DMS53 (cell line): Measurements from ENCODE around the gene SFT2D1.

Source experiments
- DNase-seq: peaks from one replicate; lab custom pipeline; 2025; lab: John Stamatoyannopoulos, UW

SFT2D1 gene

DNA sequence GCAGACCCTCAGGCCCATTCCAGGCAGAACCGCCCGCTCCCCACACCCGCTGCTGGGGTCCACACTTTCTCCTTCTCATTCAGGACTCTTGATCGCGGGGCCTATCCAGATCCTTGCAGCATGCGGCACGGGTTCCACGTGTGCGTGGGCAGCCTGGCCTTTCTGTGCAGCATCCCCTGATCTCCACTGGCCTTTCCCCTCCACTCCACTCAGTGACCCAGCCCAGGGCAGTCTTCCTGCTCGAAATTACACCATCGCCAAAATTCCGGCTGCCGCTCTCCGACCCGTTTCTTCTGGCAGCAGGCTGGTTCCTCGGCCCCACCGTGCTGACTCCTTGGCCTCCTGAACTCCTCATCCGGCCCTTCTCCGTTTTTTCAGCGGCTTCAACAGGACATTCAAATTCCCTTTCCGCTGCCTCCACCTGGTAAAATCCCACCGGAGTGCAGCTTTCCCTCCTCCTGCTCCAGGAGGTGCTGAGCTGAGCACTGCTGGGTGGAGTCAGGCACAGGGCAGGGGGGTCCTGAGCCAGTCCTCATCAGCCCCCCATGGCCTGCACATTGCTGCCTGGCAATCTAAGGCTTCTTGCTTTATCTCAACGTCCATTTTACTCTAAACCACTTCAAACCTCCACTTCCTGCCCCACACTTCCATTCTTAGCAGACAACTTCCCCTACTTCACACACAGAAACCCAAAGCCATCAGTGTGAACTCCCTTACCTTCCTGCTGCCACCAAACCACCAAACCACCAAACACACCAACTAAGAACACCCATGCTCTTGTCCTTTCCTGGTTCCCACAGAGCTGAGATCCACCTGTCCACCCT, 9.0 kb downstream of the SFT2D1 start:
- no peak for DNase-seq

DNA sequence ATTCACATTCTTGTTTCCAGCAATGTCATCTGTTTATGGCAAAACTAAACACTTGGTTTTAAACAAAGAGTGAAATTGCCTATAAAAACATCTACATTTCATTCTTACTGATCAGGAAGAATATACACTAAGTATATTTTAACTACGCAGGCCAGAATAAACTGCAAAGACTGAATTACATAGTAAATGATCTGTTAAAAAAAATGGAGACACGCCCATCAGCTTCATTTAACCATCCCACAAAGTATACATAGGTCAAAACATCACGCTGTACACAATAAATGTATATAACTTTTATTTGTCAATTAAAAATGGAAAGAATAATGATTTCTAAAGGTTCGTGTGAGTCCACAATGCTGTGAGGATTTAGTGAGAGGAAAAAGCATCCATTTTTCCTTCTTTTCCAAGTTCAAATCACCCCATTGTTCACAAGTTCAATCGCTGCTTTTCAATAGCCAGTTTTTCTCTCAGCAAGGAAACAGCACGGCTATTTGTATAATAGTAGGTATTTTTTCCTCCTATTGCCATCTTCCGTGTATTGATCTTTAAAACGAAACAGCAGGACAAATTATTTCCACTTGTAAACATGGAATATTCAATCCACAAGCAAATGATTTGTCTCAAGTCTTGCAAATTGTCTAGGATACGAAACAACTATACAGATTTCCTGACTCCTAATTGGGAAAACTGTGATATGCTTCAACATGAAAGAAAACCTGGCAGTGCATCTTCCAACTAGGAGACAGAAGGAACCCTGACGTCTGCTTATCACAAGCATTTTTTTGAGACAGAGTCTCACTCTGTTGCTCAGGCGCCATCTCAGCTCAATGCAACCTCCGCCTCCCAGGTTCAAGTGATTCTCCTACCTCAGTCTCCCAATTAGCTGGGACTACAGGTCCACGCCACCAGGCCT, 10.6 kb downstream of the SFT2D1 start:
- DNase-seq: no peak

DNA sequence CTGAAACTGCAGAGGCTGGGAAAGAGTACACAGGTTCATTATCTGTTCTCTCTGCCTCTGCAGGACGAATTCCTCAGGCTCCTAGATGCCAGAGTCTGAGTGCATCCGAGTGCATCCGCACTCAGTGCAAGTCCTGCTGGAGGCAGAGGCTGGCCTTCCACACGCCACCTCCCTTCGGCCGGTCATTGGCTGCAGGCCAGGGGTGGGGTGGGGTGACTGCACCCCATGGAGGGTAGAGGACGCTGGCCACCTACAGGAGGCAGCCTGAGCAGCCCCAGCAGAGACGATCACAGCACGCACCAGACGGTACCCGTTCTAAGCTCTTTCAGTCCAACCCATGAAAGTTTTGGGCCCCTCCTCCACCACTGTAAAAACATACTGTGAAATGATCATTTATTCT, 11.7 kb downstream of the SFT2D1 start:
- DNase-seq: no peak

DNA sequence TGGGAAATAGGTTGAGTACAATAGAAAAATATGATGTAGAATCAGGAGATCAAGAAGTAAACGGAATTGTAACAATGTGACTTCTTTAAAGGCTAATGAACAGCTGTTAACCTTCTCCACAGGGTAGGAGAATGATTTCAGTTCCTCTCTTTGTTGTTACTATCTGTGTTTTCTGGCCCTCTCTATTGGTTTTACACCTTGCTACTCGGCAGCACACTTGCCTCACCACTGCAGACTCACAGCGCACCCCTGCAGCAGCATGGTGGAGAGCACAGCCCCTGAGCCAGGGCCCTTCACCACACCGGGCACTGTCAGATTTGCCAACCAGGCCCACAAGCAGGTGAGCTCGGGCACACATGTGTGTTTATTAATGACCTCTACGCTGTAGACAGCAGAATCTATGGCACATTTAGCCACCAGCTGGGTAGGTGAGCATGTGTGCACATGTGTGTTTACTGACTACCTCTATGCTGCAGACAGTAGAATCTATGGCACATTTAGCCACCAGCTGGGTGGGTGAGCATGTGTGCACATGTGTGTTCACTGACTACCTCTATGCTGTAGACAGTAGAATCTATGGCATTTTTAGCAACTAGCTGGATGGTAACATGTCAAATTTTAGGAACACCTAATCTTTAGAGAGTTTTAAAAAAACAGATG, 16.8 kb downstream of the SFT2D1 start:
- no peak for DNase-seq

GRCh38 chr6:166323395-166323794, 18.9 kb downstream of the SFT2D1 start:
- no peak for DNase-seq

DNA sequence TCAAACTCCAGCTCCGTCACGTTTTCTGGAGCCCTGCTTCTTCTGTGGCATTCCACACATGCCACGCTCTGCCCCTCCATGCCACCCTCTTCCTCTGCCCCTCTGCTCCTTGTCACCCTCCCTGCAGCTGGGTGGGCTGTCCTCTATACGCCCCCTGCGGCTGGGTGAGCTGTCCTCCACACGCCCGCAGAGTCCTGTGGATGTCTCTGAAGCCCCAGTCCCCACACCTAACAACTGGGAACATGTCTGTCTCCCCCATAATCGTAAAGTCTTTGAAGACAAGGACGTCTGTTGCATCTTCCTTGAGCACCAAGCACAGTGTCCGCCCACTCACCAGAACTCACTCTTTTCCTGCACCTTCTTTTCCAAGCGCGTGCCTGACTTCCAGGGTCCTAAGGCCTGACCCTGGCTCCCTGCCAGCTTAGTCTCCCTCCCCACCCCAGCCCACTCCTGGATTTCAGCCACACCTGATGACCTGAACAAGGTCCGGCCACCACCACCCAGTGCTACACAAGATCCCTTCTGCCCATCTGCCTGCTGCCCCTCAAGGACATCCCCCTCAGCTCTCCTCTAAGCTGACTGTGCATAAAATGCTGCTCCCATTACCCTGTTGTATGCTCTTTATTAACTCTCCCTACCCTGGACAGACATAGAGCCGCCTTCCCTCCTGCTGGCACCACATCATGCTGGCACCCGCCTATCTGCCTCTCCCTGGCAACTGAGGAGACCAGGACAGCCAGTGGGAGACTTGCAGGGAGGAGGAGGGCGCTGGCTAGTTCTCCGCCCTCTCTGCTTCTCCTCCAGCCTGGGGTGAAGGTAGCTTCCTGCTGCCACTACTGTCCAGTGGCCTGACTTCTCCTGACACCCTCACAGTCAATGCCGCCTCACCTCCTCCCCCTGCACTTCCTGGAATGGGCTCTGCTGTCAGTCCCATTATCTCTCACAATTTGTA, 23.4 kb downstream of the SFT2D1 start:
- peak; percentile 79 for DNase-seq

GRCh38 chr6:166318227-166318626, 24.1 kb downstream of the SFT2D1 start:
- peak; percentile 85 for DNase-seq

DNA sequence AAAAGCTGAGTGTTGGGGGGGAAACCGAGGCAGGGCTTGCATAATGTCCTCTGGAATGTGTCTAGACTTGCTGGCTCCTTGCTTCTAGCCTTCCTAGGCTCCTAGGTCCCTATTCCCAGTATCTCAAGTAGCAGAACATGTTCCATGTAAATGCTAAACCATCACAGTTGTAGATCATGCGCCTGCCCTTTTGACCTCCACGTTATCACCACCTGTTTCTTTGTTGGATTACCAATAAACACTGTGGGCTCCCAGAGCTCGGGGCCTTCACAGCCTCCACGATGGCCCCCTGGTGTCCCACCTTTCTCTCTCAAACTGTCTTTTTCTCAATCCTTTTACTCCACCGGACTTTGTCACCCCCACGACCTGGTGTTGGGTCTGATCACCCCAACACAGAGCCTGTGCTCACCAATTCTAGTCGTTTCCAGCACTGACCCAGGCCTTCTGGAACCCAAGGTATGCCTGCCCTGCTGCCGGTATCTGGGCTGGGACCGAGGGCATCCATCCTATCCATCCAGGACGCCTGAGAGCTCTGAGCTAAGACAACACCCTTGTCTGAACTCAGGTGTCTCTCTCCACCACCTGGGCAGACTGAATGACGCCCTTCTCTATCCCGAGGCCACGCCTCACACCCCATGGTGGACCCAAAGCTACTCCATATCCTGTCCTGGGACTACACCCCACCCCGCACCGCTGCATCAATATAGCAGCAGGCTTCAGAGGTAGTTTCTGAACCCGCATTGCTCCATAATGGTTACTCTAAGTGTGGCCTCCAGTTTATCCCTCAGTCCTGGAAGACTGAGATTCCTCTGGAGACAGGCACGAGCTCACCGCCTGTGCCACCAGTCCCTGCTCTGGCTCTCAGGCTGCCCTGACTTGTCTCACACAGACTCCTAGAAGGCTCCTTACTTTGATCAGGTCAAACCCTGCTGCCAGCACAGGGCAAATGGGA, 24.8 kb downstream of the SFT2D1 start:
- no peak for DNase-seq

DNA sequence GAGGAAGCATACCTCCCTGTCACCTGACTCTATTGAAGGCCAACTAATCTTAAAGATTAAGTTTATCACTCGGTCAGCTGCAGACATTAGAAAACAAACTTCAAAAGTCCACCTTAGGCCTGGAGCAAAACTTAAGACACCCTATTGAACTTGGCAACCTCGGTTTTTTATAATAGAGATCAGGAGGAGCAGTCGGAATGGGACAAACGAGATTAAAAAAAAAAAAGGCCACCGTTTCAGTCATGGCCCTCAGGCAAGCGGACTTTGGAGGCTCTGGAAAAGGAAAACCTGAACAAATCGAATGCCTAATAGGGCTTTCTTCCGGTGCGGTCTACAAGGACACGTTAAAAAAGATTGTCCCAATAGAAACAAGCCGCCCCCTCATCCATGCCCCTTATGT, 26.9 kb downstream of the SFT2D1 start:
- no peak for DNase-seq

DNA sequence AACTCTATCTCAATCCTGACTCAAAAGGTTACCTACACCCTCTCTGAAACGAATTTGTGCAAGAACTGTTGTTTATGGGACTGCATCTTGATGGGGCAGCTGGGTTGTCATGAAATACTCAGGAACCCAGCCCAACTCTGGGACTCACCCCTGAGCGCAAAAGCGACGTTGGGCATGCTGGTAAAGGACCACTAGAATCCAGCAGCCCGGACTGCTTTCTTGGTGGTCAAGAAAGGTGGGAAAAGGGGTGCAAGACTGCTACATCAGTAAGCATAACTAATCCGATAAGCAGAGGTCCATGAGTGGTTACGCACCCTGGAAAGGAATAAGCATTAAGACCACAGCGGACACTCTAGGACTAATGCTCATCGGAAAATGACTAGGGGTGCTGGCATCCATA, 27.9 kb downstream of the SFT2D1 start:
- no peak for DNase-seq

DNA sequence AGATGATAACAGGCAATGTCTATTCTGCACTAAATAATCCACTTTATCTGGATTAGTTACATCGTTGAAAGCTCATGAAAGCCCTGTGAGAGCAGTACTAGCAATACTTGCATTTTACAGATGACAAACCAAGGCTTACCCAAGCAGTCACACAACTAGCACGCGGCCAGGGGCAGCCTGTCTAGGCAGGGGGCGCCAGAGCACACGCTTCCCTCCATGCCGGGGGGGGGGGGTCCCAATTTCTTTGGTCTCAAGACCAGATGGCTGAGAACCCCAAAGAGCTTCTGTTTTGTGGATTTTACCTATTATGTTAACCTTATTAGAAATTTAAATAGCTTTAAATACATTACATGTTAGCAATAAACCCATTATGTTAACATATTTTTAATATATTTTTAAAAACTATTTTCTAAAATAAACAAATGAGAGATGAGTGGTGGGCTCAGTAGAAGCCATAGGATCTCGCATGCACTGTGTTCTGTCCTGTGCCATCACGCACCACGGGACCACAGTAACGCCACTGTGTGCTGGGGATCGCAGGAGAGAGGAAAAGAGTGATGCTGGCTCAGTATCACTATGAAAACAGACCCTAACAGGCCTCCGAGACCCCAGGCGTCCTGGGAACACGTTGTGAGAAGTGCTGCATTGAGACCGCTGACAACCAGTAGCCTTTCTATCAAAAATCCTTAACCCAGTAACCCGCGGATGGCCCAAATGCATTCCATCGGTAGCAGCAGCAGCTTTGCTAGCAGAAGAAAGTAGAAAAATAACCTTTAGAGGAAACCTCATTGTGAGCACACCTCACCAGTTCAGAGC, 28.9 kb downstream of the SFT2D1 start:
- peak; percentile 73 for DNase-seq

DNA sequence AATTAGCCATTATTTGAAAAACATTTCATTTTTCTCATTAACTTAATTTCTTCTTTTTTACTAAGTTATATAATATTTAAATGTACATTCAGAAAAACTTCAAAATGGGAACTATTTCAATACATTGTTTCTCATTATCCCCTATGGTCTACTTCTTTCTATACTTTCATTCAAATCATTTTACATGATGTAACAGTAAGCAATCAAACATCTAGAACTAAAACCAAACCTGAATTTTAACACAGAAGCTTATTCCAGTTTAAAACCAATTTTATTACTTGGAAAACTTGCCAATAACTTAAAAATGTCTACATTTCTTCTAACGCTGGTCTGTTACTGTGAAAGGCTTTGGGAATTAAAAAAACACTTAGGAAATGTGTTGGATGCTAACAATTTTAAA, 29.5 kb downstream of the SFT2D1 start:
- DNase-seq: no peak

DNA sequence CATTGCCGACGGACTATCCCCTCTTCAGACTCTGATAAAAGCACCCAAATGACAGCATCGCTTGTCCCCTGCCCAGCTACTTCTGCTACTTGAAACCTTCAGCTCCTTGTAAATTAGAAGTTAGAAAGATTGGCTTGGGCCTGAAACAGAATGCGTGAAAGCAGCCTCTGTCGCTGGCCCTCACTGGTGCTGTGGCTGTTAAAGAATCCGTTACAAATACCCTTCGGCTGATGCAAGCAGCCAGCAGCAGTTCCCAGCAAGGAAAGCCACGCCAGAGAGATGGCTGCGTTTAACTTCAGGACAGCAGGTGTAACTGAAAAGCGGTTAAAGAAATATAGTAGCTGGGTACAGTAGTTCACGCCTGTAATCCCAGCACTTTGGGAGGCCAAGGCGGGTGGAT, 31.7 kb downstream of the SFT2D1 start:
- no peak for DNase-seq

DNA sequence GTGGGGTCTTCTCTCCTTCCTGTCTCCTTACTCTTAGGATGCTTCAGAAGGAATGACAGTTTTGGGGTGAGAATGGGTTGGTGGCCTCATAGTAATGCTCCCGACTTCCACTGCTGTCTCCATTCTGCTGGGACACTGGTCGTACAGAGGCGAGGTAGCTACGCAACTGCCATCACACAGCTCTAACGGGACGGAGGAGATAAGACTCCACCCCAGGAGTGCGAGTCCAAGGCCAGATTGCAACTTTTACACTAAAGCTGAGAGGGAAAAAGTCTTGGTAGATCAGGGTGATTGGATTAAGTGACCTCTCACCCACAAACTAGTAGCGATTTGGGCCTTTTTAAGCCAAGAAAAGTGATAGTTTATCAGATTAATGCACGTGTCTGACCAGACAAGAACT, 32.4 kb downstream of the SFT2D1 start:
- no peak for DNase-seq

GRCh38 chr6:166308769-166309589, 33.4 kb downstream of the SFT2D1 start:
- peak; percentile 93 for DNase-seq

GRCh38 chr6:166308033-166308768, 34.1 kb downstream of the SFT2D1 start, which contains the start of gene PRR18:
Gene PRR18 (minus strand): TSS chr6:166308392. CDS start chr6:166308142, 250 bp downstream.
- peak; percentile 79 for DNase-seq
